Vagina (tissue), 2 donors: Measurements from ENCODE around the gene OSM.

Source experiments
- CTCF ChIP-seq, 3 experiments: fragments of 450-650 bp in 2 of 3; fragments of 200-600 bp in 1 of 3; sonication (generic) in 1 of 3; IDR thresholded peaks; one replicate each; pipeline ENCODE4 v1.5.1; 2017 to 2019; ENCODE audit warnings: antibody characterized with exemption in 3 of 3, mild to moderate bottlenecking in 2 of 3, moderate library complexity in 2 of 3
- POLR2A ChIP-seq, 2 donors: fragments of 450-650 bp; IDR thresholded peaks; one replicate each; pipeline ENCODE4 v1.6.1; 2017; ENCODE audit warnings: antibody characterized with exemption in 2 of 2, mild to moderate bottlenecking in 2 of 2, moderate library complexity in 2 of 2
- POLR2AphosphoS5 ChIP-seq, 2 donors: sonication (generic); formaldehyde crosslinking; IDR thresholded peaks; one replicate each; pipeline ENCODE4 v1.9.0; 2017; ENCODE audit warnings: antibody characterized with exemption in 2 of 2, mild to moderate bottlenecking in 2 of 2, low read depth in 1 of 2; ENCODE audit not compliant: insufficient read depth in 1 of 2

GRCh38 chr22:30308093-30308492, 41.4 kb upstream of the OSM start:
- TF ChIP-seq CTCF (IDR thresholded peaks at IDR 0.05), result no peak
- no peak for TF ChIP-seq POLR2A (IDR thresholded peaks at IDR 0.05)
- no peak for TF ChIP-seq POLR2AphosphoS5 (IDR thresholded peaks at IDR 0.05; ENCODE audit: insufficient read depth in 1 of 2, low read depth in 1 of 2)
